A204.1 (cell line): Measurements from ENCODE around the gene GINS3.

Source experiments
- FAIRE-seq: peaks from 2 replicates; lab custom pipeline; 2012; peaks lifted over from hg19 to GRCh38; lab: Jason Lieb, UNC

Gene GINS3

GRCh38 chr16:58425756-58426494, 33.7 kb downstream of the GINS3 start:
- FAIRE-seq: no peak

GRCh38 chr16:58426966-58427365, 34.7 kb downstream of the GINS3 start:
- no peak for FAIRE-seq

GRCh38 chr16:58428621-58429542, 36.6 kb downstream of the GINS3 start:
- FAIRE-seq: no peak

- FAIRE-seq: no peak
Observed at GRCh38 chr16:58430718-58431117, 38.4 kb downstream of the GINS3 start.

- no peak for FAIRE-seq
Observed at GRCh38 chr16:58433569-58433951, 41.3 kb downstream of the GINS3 start.

GRCh38 chr16:58435779-58436178, 43.5 kb downstream of the GINS3 start:
- no peak for FAIRE-seq

- no peak for FAIRE-seq
Observed at GRCh38 chr16:58440131-58440530, 47.9 kb downstream of the GINS3 start.

GRCh38 chr16:58442547-58442946, 50.3 kb downstream of the GINS3 start:
- no peak for FAIRE-seq

GRCh38 chr16:58443783-58444182, 51.5 kb downstream of the GINS3 start:
- no peak for FAIRE-seq

- no peak for FAIRE-seq
Observed at GRCh38 chr16:58444265-58444664, 52.0 kb downstream of the GINS3 start.

GRCh38 chr16:58448890-58449289, 56.6 kb downstream of the GINS3 start:
- no peak for FAIRE-seq

- FAIRE-seq: no peak
Observed at GRCh38 chr16:58449306-58449705, 57.0 kb downstream of the GINS3 start.

GRCh38 chr16:58449768-58450167, 57.5 kb downstream of the GINS3 start:
- no peak for FAIRE-seq

- FAIRE-seq: no peak
Observed at GRCh38 chr16:58450590-58450989, 58.3 kb downstream of the GINS3 start.

GRCh38 chr16:58451265-58451689, 59.0 kb downstream of the GINS3 start:
- FAIRE-seq: no peak

GRCh38 chr16:58451945-58452401, 59.7 kb downstream of the GINS3 start:
- FAIRE-seq: no peak

GRCh38 chr16:58452640-58453039, 60.4 kb downstream of the GINS3 start:
- FAIRE-seq: no peak

GRCh38 chr16:58454178-58454577, 61.9 kb downstream of the GINS3 start:
- no peak for FAIRE-seq

- no peak for FAIRE-seq
Observed at GRCh38 chr16:58454856-58455255, 62.6 kb downstream of the GINS3 start.
